Sciatic nerve (tissue), 2 donors: ENCODE data around the gene FAM234B. TPM values are rescaled to one million over a fixed set of nuclear protein-coding genes. Genes with fewer than 3 reads are reported as not detected.

Source experiments
- ATAC-seq: fragments of 200-7000 bp; cut with Tn5 transposase; one replicate; pipeline ENCODE4 v1.9.1; 2020; ENCODE audit warnings: mild to moderate bottlenecking, moderate library complexity
- DNase-seq: peaks from one replicate; pipeline ENCODE4 v3.0.0-alpha.2; 2020; ENCODE audit warnings: low spot score
- intact Hi-C: fragments of 100-400 bp; cut with DNase I; formaldehyde crosslinking; loops from one replicate; pipeline ENCODE4 v1.14.2; 2022
- total RNA-seq: library from RNA; stranded (reverse); fragmentation: NEBNext Ultra II Directional; extraction: Animal tissue kit (Norgen Biotek cat#: 25700); gene quantifications from one replicate; pipeline ENCODE4 v1.2.1, GENCODE V29; 2021
- donor health status: DM: no; HTN: no; CAD: no.
- donor health status: DM: no; HTN: no; CAD: no.

Gene FAM234B, protein sequence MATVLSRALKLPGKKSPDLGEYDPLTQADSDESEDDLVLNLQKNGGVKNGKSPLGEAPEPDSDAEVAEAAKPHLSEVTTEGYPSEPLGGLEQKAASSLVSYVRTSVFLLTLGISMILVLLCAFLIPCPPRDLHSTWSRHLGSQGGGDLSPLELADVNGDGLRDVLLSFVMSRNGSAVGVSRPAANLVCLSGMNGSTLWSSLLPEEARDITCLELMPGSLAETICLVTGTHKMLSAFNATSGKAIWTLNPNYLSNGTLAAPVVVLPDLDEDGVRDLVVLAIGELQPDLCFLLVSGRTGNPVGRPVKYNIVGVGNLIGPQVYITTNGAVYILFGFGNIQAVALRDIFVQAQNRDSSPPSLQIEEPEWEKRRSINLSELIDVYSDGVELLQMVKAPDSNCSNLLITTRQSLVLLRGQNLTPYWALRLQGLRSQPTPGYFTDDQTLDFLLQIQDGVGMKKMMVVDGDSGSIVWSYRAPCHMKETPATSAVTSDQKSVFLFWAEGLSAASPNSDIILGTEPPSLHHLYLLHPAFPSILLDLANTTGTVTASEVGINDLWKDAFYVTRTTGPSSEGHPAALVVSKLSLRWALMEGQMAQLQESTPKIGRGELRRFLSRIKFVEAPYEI
- total RNA-seq: 7.8 TPM

GRCh38 chr12:13044002-13044905 is at the start of gene FAM234B:
Gene FAM234B, plus strand, starts transcription at chr12:13044381. Its CDS starts 23 bp downstream, at chr12:13044404.
- DNase-seq (peak; percentile 89), ATAC-seq (peak; percentile 97)
- intact Hi-C loops: no loop called here

GRCh38 chr12:12995088-12995487 is 49.1 kb upstream of the FAM234B start:
- ATAC-seq: no peak
- DNase-seq: no peak
- intact Hi-C loops: no loop called here

DNA sequence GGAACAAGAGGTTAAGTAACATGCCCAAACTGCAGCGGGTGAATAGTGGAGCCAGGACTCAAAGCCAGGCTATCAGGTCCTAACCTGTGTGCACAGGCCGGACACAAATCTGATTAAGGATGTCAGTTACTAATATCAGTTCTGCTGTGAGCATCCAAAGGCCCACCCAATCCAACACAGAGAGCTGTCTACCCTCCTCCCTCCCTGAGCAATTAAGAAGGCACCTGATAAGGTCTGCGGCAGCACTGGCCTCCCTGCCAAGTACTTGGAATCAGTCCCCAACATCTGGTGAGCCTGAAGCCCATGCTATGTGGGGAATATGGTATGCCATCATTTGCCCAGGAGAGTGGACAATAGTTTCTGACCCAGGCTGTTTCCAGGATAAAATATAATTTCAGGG is 48.0 kb upstream of the FAM234B start:
- ATAC-seq (no peak), DNase-seq (no peak)
- intact Hi-C loops: no loop called here

DNA sequence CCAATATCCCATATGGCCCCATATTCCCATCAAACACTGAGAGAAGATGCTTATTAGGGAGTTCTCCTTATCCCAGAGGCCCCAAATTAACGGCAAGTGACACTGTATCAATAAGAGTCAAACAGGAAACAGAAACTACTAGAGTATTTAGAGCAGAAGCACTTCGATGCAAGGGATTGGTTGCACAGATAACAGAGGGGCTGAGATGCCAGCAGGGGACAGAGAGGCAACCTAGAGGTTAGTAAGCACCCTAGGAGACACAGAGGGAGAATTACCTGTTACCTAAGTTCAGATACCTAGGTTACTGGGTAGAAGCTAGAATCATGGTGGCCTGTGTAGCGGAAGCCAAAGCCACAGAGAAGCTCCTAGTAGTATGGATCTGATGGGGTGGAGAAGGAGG is 47.0 kb upstream of the FAM234B start:
- DNase-seq (no peak), ATAC-seq (no peak)
- intact Hi-C loops: no loop called here

DNA sequence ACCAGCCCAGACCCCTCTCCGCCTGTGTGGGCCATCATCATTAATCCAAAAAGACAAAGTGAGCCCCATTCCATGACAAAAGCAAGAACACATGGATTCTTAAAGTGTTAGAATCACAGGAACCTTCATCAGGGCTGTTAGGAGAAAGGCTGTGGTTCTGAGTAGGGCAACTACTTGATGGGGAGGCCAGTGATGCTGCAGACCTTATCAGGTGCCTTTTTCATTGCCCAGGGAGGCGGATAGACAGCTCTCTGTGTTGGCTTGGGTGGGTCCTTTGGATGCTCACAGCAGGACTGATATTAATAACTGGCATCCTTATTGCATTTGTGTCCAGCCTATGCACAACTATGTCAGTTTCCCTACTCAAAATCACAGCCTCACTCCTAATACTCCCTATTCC is 46.4 kb upstream of the FAM234B start:
- no peak for ATAC-seq

DNA sequence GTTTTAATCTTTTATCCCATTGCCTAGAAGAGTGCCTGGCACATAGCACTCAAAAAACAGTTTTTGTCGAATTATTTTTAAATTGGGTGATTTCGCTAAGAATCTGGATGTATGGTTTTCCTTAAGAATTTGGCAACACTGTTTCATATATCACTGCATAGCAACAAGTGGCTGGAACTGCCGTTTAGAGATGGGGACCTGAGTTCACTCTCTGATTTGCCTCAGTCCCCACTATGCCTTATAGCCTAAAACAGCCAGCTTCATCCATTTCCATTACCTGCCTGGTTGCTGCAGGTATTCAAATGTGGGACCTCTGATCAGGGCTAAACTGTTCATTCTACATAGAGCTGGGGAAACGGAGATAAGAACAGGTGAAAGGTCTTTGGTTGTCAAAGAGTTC is 45.9 kb upstream of the FAM234B start:
- ATAC-seq (no peak), DNase-seq (no peak)
- intact Hi-C loops: no loop called here

More for the DNA sequence above, 46.4 kb upstream of the FAM234B start:
- intact Hi-C loops: no loop called here
- DNase-seq: no peak

GRCh38 chr12:12999271-12999958 is 44.8 kb upstream of the FAM234B start:
- DNase-seq: no peak
- intact Hi-C loops: no loop called here
- ATAC-seq: peak; percentile 4

DNA sequence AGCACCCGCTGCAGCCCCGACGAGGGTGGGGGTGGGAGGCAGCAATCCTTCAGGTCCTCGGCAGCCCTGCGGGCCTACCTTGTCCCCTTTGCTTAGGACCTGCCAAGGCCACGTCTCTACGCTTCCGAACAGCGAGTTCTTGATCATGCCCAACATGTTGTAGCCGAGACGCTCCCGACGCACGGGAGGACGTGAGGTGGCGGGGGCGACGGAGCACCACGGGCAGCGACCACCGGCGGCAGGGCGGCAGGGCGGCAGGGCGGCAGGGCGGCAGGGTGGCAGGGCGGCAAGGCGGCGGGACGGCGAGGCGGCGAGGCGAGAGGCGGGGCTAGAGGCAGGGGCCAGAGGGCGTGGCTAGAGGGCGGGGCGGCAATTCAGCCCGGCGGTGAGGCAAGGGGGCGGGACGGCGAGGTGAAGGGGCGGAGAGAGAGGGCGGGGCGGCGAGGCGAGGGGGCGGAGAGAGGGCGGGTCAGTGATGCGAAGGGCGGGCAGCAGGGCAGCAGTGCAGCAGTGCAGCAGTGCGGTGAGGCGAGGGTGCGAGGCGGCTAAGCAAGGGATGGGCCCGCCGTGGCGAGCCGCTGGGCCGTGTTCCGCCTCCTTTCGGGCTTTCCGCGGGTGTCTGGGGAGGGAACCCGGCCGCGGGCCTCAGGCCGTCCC is 44.1 kb upstream of the FAM234B start, which contains the start of gene HEBP1:
Gene HEBP1 (minus strand): TSS at position 307 of the 657 bp plus-strand sequence. CDS start 151 bp downstream, at position 156.
- ATAC-seq (peak; percentile 98), DNase-seq (peak; percentile 99)
- intact Hi-C loops: no loop called here

GRCh38 chr12:13000616-13000924 is 43.6 kb upstream of the FAM234B start:
- intact Hi-C loops: no loop called here
- DNase-seq (no peak), ATAC-seq (no peak)

DNA sequence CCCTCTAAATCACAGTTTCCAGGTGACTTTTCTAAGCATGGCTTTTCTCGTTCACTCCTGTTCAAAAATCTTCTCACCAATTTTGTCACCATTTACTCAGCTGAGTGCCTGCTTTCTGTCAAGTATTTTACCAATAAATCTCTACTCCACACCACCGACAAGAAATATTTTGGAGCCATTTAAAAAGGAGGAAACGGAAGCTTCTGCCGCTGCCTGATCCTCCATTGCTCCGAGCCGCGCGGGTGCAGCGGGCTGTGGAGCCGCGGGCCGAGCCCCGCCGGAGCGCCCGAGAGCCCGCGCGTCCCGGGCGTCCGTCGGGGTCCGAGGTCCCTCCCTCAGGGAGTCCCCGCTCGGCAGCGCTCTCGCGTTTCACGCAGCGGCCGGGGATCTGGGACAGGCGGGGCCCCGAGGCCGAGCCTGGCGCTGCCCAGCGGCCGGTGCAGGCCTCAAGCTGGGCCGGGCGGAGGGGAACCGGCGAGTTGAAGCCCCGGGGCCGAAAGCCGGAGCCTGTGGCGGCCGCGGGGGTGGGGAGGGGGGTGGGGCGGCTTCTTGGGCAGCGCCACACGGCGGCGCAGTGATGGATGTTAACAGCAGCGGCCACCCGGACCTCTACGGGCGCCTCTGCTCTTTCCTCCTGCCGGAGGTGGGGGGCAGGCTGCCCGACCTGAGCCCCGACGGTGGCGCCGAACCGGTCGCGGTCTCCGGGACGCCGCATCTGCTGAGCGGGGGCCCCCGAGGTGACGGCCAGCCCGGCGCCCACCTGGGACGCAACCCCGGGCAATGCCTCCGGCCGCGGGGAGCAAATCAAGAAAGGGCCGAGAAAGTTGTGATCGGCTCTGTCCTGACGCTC is 43.0 kb upstream of the FAM234B start:
- DNase-seq: peak; percentile 76
- intact Hi-C loops: no loop called here
- peak; percentile 20 for ATAC-seq

DNA sequence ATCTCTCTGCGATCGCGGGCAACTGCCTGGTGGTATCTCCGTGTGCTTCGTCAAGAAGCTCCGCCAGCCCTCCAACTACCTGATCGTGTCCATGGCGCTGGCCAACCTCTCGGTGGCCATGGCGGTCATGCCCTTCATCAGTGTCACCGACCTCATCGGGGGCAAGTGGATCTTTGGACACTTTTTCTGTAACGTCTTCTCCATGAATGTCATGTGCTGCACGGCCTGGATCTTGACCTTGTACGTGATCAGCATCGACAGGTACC is 42.5 kb upstream of the FAM234B start:
- DNase-seq (no peak), ATAC-seq (no peak)
- intact Hi-C loops: no loop called here

DNA sequence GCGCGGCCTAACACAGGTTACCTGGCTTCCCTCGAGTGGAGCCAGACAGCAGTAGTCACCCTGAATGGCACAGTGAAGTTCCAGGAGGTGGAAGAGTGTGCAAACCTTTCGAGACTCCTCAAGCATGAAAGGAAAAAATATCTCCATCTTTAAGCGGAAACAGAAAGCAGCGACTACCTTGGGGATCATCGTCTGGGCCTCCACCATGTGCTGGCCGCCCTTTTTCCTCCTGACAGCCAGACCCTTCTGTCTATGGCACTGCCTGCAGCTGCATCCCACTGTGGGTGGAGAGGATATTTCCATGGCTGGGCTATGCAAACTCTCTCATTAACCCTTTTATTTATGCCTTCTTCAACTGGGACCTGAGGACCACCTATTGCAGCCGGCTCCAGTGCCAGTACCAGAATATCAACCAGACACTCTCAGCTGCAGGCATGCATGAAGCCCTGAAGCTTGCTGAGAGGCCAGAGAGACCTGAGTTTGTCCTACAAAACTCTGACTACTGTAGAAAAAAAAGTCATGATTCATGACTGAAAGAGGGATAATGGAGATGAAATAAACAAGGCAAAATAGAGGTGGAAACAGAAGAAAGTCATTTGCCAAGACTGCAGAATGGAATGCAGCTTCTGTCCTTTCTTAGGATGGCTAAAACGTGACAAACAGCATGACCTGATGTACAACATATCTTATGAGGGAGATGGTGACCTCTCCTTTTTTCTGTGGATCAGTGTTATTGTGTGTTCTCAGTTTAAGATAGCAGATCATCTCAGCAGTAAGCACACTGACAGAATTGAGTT is 41.7 kb upstream of the FAM234B start:
- no peak for ATAC-seq
- DNase-seq: no peak
- intact Hi-C loops: no loop called here

GRCh38 chr12:13004361-13004760 is 39.8 kb upstream of the FAM234B start:
- DNase-seq (no peak), ATAC-seq (no peak)
- intact Hi-C loops: no loop called here

- ATAC-seq (no peak), DNase-seq (no peak)
- intact Hi-C loops: no loop called here
These were observed 39.2 kb upstream of the FAM234B start for GRCh38 chr12:13004986-13005385.

- intact Hi-C loops: no loop called here
- no peak for ATAC-seq
- no peak for DNase-seq
These were observed 38.5 kb upstream of the FAM234B start for GRCh38 chr12:13005649-13006048.

DNA sequence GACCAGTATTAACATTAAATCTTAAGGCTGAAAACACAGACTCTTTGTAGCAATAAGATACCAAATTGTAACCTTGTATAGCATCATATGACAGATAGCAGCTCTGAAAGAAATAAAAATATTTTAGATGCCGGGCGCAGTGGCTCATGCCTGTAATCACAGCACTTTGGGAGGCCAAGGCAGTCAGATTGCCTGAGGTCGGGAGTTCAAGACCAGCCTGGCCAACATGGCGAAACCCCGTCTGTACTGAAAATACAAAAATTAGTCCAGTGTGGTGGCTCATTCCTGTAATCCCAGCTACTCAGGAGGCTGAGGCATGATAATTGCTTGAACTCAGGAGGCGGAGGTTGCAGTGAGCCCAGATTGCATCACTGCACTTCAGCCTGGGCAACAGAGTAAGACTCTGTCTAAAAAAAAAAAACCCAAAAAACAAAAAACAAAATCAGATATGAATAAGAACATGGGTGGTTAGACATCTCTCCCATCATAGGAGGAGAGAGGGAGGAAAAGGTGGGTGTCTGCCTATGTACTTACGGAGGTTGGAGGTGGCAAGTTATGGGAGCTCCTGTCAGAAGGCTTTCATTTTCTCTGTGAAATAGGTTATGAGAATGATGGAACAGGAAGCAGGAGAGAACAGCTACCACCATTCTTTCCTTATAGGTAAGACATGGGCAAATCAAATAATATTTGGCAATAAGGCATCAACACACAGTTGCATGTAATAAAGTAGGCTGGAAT is 36.5 kb upstream of the FAM234B start:
- intact Hi-C loops: no loop called here
- no peak for ATAC-seq

More for the DNA sequence above, 36.5 kb upstream of the FAM234B start:
- no peak for DNase-seq
